Uterus (tissue), 4 donors: ENCODE measurements around the gene MBNL1. TPM values are rescaled to one million over a fixed set of nuclear protein-coding genes. Genes with fewer than 3 reads are reported as not detected.
A peak's percentile ranks its signal among the peaks of the same experiment; 100 is the strongest.

Experiments
- DNase-seq, 2 donors: peaks; one replicate each; pipeline ENCODE4 v3.0.0-alpha.2; 2019 to 2020
- H3K27ac ChIP-seq, 2 donors: fragments of 200-600 bp; sonication (generic); 1 replicate in 1 of 2; 2 replicates in 1 of 2; pipeline ENCODE4 v1.5.1; 2016 to 2018
- H3K27me3 ChIP-seq, 2 donors: fragments of 200-600 bp; sonication (generic); one replicate each; pipeline ENCODE4 v1.5.1; 2018 to 2019; ENCODE audit warnings: control low read depth in 1 of 2
- H3K36me3 ChIP-seq, 2 donors: fragments of 200-600 bp; sonication (generic); one replicate each; pipeline ENCODE4 v1.5.1; 2019; ENCODE audit warnings: control low read depth in 1 of 2
- H3K4me1 ChIP-seq, 2 donors: fragments of 200-600 bp; sonication (generic); one replicate each; pipeline ENCODE4 v1.5.1; 2018 to 2019; ENCODE audit warnings: control low read depth in 1 of 2
- H3K4me3 ChIP-seq, 2 donors: fragments of 200-600 bp; sonication (generic); 1 replicate in 1 of 2; 2 replicates in 1 of 2; pipeline ENCODE4 v1.5.1; 2018 to 2019; ENCODE audit warnings: mild to moderate bottlenecking in 1 of 2
- H3K9me3 ChIP-seq, 2 donors: fragments of 200-600 bp; sonication (generic); one replicate each; pipeline ENCODE4 v1.5.1; 2019; ENCODE audit warnings: control low read depth in 1 of 2
- POLR2A ChIP-seq, 2 donors: fragments of 450-650 bp; IDR thresholded peaks; one replicate each; pipeline ENCODE4 v1.6.1; 2016; ENCODE audit warnings: antibody characterized with exemption in 2 of 2, mild to moderate bottlenecking in 1 of 2, moderate library complexity in 1 of 2
- intact Hi-C: fragments of 100-400 bp; cut with DNase I; formaldehyde crosslinking; loops from one replicate; pipeline ENCODE4 v1.15.1; 2023; ENCODE audit warnings: low total_unique reads
- total RNA-seq, 4 donors: library from RNA; depleted of rRNA in 3 of 4; stranded (reverse); fragments of >200 nt in 3 of 4; gene quantifications; one replicate each; pipeline versions ENCODE4 v1.1.0 to v1.2.4, GENCODE V29; 2014 to 2023
- TF ChIP-seq, protein P1 (sequence below), 4 experiments: fragments of 200-600 bp in 2 of 4; fragments of 450-650 bp in 2 of 4; sonication (generic) in 2 of 4; IDR thresholded peaks; one replicate each; pipeline ENCODE4 v1.5.1; 2016 to 2019; ENCODE audit warnings: antibody characterized with exemption in 4 of 4, mild to moderate bottlenecking in 2 of 4, moderate library complexity in 1 of 4
- donor health status: DM: yes; HTN: yes; CAD: no.

Gene MBNL1
- total RNA-seq, 4 donors from 2014 or later: 219 to 470 (median 243) TPM

- peaks cover 0 to 12% of the 10 kb centered on the region in 2 donors for H3K4me1 ChIP-seq
- no peaks in the 10 kb centered on the region for H3K36me3 ChIP-seq
- H3K9me3 ChIP-seq: no peaks in the 10 kb centered on the region
- TF ChIP-seq, protein P1, sequence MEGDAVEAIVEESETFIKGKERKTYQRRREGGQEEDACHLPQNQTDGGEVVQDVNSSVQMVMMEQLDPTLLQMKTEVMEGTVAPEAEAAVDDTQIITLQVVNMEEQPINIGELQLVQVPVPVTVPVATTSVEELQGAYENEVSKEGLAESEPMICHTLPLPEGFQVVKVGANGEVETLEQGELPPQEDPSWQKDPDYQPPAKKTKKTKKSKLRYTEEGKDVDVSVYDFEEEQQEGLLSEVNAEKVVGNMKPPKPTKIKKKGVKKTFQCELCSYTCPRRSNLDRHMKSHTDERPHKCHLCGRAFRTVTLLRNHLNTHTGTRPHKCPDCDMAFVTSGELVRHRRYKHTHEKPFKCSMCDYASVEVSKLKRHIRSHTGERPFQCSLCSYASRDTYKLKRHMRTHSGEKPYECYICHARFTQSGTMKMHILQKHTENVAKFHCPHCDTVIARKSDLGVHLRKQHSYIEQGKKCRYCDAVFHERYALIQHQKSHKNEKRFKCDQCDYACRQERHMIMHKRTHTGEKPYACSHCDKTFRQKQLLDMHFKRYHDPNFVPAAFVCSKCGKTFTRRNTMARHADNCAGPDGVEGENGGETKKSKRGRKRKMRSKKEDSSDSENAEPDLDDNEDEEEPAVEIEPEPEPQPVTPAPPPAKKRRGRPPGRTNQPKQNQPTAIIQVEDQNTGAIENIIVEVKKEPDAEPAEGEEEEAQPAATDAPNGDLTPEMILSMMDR (IDR thresholded peaks at IDR 0.05): no peak
- no peak for TF ChIP-seq POLR2A (IDR thresholded peaks at IDR 0.05)
- H3K27ac ChIP-seq: no peak overlapping the region
- intact Hi-C loops: no loop called here
- no peaks in the 10 kb centered on the region for H3K27me3 ChIP-seq
- no peak for DNase-seq
- no peak overlapping the region for H3K4me3 ChIP-seq
Measured at GRCh38 chr3:152346058-152346457, 77.3 kb downstream of the MBNL1 start.

GRCh38 chr3:152346740-152347139 is 78.0 kb downstream of the MBNL1 start:
- Histone ChIP-seq H3K4me1 (peaks cover 0 to 12% of the 10 kb centered on the region in 2 donors), H3K27ac (no peak overlapping the region), H3K4me3 (no peak overlapping the region), H3K27me3 (no peaks in the 10 kb centered on the region), H3K9me3 (no peaks in the 10 kb centered on the region), H3K36me3 (no peaks in the 10 kb centered on the region)
- intact Hi-C loops: no loop called here
- no peak for DNase-seq
- TF ChIP-seq, protein P1 (IDR thresholded peaks at IDR 0.05): no peak
- no peak for TF ChIP-seq POLR2A (IDR thresholded peaks at IDR 0.05)

DNA sequence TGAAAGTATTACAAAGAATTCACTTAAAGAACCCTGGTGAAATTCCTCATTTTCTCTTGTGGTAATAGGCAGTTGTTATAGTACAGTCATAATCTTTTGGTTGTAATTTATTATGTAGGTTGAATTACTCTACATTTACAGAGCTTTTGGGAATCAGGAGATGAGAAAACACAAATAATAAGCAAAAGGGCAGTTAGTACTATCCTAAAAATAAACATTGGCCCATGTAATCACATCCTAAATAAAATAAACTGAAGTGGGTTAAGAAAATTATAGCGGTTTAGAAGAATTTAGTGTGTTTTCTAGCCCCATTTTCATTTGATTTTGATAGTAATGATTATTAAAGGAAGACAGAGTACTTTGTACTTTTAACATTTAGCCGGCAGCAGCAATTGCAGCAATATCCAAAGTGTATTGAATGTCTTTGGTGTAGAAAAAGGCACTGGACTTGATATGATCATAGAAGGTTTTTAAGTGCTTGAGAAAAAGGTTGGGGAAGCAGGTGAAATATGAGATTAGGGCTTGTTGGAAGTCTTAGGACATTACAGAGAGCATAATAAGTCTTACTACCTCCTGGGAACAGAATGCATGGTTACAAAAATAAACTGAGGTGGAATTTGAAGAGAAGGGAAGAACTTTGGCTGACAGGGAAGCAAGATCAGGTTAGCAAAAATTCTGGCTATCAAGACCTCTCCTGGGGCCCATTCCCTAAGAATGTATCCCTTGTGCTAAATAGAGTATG is 79.9 kb downstream of the MBNL1 start:
- TF ChIP-seq, protein P1 (IDR thresholded peaks at IDR 0.05): no peak
- TF ChIP-seq POLR2A (IDR thresholded peaks at IDR 0.05): no peak
- no peaks in the 10 kb centered on the region for H3K36me3 ChIP-seq
- H3K27me3 ChIP-seq: no peaks in the 10 kb centered on the region
- H3K27ac ChIP-seq: peak overlapping the region; percentile 30 to 53
- intact Hi-C loops: no loop called here
- no peaks in the 10 kb centered on the region for H3K9me3 ChIP-seq
- H3K4me3 ChIP-seq: no peak overlapping the region
- peaks cover 0 to 12% of the 10 kb centered on the region in 2 donors for H3K4me1 ChIP-seq
- no peak for DNase-seq

- Histone ChIP-seq H3K9me3 (no peaks in the 10 kb centered on the region), H3K4me1 (peaks cover 0 to 12% of the 10 kb centered on the region in 2 donors), H3K36me3 (no peaks in the 10 kb centered on the region), H3K27me3 (no peaks in the 10 kb centered on the region), H3K4me3 (no peak overlapping the region), H3K27ac (peak overlapping the region; percentile 18 to 30)
- DNase-seq: no peak
- TF ChIP-seq, protein P1 (IDR thresholded peaks at IDR 0.05): no peak
- no peak for TF ChIP-seq POLR2A (IDR thresholded peaks at IDR 0.05)
- intact Hi-C loops: no loop called here
Measured at GRCh38 chr3:152349392-152349791, 80.7 kb downstream of the MBNL1 start.

- Histone ChIP-seq H3K9me3 (no peaks in the 10 kb centered on the region), H3K27me3 (no peaks in the 10 kb centered on the region), H3K4me1 (peaks cover 0 to 12% of the 10 kb centered on the region in 2 donors), H3K27ac (peak overlapping the region; percentile 18 to 30), H3K4me3 (no peak overlapping the region), H3K36me3 (no peaks in the 10 kb centered on the region)
- intact Hi-C loops: no loop called here
- no peak for TF ChIP-seq POLR2A (IDR thresholded peaks at IDR 0.05)
- TF ChIP-seq, protein P1 (IDR thresholded peaks at IDR 0.05): no peak
- DNase-seq: no peak
Measured at GRCh38 chr3:152350139-152350538, 81.4 kb downstream of the MBNL1 start.
